ENCODE measurements around the gene LRRC55.

DNA sequence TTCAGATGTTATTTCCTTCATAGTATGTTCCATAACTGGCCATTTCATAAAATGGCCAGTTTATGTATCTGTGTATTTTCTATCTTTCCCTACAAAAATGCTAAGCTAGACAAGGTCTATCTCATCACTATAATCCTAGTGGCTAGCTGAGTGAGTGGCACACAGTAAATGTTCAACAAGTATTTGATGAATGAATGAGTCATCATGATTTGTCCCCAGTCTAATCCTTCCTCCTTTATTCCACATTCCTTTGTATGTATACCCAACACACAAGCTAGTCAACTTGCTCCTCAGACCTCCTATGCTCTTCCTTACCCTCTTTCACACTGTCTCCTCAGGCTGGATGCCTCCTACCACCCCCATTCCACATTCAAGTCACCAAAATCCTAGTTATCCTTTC, 42.8 kb downstream of the LRRC55 start:
- no peak for TF ChIP-seq POLR2A (IDR thresholded peaks at IDR 0.05)
- TF ChIP-seq, protein P1, sequence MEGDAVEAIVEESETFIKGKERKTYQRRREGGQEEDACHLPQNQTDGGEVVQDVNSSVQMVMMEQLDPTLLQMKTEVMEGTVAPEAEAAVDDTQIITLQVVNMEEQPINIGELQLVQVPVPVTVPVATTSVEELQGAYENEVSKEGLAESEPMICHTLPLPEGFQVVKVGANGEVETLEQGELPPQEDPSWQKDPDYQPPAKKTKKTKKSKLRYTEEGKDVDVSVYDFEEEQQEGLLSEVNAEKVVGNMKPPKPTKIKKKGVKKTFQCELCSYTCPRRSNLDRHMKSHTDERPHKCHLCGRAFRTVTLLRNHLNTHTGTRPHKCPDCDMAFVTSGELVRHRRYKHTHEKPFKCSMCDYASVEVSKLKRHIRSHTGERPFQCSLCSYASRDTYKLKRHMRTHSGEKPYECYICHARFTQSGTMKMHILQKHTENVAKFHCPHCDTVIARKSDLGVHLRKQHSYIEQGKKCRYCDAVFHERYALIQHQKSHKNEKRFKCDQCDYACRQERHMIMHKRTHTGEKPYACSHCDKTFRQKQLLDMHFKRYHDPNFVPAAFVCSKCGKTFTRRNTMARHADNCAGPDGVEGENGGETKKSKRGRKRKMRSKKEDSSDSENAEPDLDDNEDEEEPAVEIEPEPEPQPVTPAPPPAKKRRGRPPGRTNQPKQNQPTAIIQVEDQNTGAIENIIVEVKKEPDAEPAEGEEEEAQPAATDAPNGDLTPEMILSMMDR (IDR thresholded peaks at IDR 0.05), result no peak
